ENCODE results near the gene KLHL13. TPM values are rescaled to one million over a fixed set of nuclear protein-coding genes. Genes with fewer than 3 reads are reported as not detected.

The KLHL13 gene
- total RNA-seq, 4 donors from 2014 or later = 0.52 to 2.7 (median 1.1) TPM

DNA sequence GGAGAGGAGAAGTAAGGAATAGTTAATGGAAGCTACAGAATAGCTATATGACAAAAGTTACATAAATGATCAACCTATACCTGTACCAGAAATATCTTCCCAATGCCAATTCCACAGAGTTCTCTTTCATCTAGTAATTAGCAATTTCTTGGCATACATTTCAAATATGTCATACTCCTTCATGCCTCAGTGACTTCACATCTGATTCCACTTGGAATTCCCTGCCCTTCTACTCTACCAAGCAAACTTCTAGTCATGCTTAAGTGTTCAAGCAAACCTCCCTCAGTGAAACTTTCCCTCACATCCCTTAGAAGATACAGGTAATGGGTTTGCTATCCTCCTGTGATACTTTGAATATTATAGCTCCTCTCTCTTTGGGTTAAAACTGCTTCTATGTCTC lies 127.1 kb downstream of the KLHL13 start:
- intact Hi-C loops (cut with DNase I; ENCODE audit: low total_unique reads) = no loop called here
- no peak overlapping the region for H3K4me3 ChIP-seq (ENCODE audit: low read depth, poor library complexity, severe bottlenecking)
- TF ChIP-seq POLR2A (IDR thresholded peaks at IDR 0.05) = no peak
- TF ChIP-seq, protein P1, sequence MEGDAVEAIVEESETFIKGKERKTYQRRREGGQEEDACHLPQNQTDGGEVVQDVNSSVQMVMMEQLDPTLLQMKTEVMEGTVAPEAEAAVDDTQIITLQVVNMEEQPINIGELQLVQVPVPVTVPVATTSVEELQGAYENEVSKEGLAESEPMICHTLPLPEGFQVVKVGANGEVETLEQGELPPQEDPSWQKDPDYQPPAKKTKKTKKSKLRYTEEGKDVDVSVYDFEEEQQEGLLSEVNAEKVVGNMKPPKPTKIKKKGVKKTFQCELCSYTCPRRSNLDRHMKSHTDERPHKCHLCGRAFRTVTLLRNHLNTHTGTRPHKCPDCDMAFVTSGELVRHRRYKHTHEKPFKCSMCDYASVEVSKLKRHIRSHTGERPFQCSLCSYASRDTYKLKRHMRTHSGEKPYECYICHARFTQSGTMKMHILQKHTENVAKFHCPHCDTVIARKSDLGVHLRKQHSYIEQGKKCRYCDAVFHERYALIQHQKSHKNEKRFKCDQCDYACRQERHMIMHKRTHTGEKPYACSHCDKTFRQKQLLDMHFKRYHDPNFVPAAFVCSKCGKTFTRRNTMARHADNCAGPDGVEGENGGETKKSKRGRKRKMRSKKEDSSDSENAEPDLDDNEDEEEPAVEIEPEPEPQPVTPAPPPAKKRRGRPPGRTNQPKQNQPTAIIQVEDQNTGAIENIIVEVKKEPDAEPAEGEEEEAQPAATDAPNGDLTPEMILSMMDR (IDR thresholded peaks at IDR 0.05) = no peak
- DNase-seq (ENCODE audit: low spot score in 2 of 2) = no peak

DNA sequence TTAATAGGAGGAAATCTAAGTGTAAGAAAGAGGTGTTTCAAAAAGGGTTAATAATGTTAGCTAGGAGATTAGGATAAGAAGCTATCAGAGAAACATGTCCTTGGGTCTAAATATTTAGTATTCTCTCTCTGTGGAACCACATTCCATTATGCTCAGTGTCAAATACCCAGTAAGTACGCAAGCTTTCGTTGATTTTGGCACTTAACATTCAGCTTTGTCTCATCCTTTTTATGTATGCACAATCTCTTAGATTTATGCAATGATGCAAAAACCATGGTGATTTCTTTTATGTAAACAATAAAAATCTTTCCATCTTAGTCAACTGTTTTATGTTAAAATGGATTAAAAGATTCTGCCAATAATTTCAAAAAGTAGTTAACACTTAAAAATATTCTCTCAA lies 129.2 kb downstream of the KLHL13 start:
- DNase-seq (ENCODE audit: low spot score in 2 of 2) = no peak
- intact Hi-C loops (cut with DNase I; ENCODE audit: low total_unique reads) = no loop called here
- no peak for TF ChIP-seq POLR2A (IDR thresholded peaks at IDR 0.05)
- TF ChIP-seq, protein P1 (IDR thresholded peaks at IDR 0.05) = no peak

DNA sequence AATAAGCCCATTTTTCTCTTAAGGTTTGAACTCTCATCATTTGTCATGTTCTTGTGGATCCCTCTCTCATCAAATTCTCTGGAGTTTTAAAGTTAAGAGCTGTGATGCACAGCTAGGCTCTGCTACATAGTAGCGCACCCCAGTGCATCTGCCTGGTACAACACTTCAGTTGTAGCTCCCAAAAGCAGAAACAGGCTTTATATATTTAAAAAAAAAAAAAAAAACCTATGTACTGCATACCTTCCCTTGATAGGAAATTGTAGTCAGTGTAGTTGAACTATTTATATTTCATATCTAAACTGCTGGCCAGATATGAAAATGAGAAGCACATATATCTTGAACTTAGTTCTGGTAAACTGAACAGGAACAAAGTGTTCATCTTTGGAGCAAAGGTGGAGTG lies 131.4 kb downstream of the KLHL13 start:
- WGBS, 2 donors = 40 to 70% methylated on average over 1 of the region's 1 CpG
- no peak for DNase-seq (ENCODE audit: low spot score in 2 of 2)
- H3K4me3 ChIP-seq (ENCODE audit: low read depth, poor library complexity, severe bottlenecking) = no peak overlapping the region
- intact Hi-C loops (cut with DNase I; ENCODE audit: low total_unique reads) = no loop called here
- TF ChIP-seq, protein P1 (IDR thresholded peaks at IDR 0.05) = no peak
- no peak for TF ChIP-seq POLR2A (IDR thresholded peaks at IDR 0.05)

More for the DNA sequence above, 129.2 kb downstream of the KLHL13 start:
- 55 to 66% methylated on average over 2 of the region's 2 CpGs for WGBS, 2 donors
- H3K4me3 ChIP-seq (ENCODE audit: low read depth, poor library complexity, severe bottlenecking) = no peak overlapping the region

DNA sequence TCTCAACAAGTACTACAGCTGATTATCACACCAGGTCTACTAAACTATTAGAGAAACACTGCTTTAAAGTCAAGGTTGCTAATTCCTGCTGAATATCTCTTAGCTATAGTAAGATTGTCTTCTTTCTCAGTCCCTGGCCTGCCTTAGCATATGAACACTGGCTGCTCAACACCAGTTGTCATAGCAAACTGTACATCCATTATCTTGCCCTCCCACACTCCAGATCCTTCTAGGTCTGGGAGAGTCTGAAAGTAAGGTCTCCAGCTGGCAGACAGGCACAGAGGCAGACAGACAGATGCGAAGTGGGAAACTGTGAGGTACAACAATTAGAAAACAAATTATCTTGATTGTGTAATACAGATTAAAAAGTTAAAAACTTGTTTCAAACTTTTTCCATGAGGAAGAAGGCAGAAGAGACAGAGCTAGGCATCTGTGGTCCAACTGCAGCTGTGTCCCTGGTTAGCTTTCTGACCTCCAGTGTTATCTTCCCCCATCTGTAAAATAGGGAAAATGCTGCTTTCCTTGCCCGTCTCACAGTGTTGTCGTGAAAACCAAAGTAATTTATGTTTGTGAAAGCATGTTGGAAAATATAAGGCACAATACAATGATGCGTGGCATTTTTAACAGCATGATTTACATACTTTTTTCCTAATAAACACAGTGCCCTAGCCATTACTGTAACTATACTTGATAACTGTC lies 133.8 kb downstream of the KLHL13 start:
- no peak for DNase-seq (ENCODE audit: low spot score in 2 of 2)
- no peak overlapping the region for H3K4me3 ChIP-seq (ENCODE audit: low read depth, poor library complexity, severe bottlenecking)
- intact Hi-C loops (cut with DNase I; ENCODE audit: low total_unique reads) = no loop called here
- TF ChIP-seq POLR2A (IDR thresholded peaks at IDR 0.05) = no peak
- TF ChIP-seq, protein P1 (IDR thresholded peaks at IDR 0.05) = no peak
- 68 to 72% methylated on average over 4 of the region's 4 CpGs for WGBS, 2 donors

DNA sequence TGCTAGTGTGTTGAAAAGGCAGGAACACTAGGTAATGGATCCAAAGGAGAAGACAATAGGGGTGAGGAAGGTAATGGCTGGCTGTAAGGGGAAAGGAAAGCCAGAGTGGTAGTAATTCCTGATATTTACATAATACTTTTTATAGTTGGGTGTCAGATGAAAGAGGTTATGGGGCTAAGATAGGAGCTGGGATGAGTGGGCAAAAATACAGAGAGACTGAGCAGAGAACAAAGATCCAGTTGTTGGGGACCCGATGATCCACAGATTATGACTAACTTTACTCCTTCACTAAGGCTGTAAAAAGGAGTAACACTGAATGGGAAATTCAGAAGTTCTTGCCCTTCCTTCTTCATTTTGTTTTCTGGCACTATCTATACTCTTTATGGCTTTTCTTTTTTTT lies 138.2 kb downstream of the KLHL13 start:
- TF ChIP-seq, protein P1 (IDR thresholded peaks at IDR 0.05) = no peak
- no peak for TF ChIP-seq POLR2A (IDR thresholded peaks at IDR 0.05)
- DNase-seq (ENCODE audit: low spot score in 2 of 2) = no peak
- intact Hi-C loops (cut with DNase I; ENCODE audit: low total_unique reads) = no loop called here
- 86% methylated on average over 1 of the region's 1 CpG for WGBS, 2 donors
- no peak overlapping the region for H3K4me3 ChIP-seq (ENCODE audit: low read depth, poor library complexity, severe bottlenecking)

DNA sequence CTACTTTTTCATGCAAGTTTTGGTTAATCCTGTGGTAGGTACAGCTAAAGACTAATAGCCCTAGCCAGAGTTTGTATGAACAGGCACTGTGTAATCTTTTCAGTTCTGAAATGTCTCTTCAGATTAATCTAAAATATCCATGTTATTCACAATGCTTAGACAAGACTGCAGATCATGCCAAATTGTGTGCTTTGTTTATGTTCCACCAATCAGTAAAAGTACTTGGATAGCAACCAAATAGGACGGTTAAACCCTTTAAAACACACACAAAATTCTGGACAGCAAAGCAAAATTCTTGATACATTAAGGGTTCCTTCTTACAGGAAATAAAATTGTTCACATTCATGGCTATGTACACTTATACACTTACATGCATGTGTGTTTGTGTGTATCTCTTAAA lies 139.1 kb downstream of the KLHL13 start:
- no peak overlapping the region for H3K4me3 ChIP-seq (ENCODE audit: low read depth, poor library complexity, severe bottlenecking)
- no peak for DNase-seq (ENCODE audit: low spot score in 2 of 2)
- intact Hi-C loops (cut with DNase I; ENCODE audit: low total_unique reads) = no loop called here
- TF ChIP-seq, protein P1 (IDR thresholded peaks at IDR 0.05) = no peak
- no peak for TF ChIP-seq POLR2A (IDR thresholded peaks at IDR 0.05)
- WGBS, 2 donors = 38 to 50% methylated on average over 1 of the region's 1 CpG
